NAMALWA (cell line): ENCODE data around the gene TRPM1.
"Not testable (repeated sequence)": the region's sequence is repeated elsewhere in the genome, so short reads cannot be mapped to it uniquely, and the experiment has no call there.

Source experiments
- DNase-seq: peaks from one replicate; pipeline ENCODE4 v3.0.0-alpha.2; 2015; ENCODE audit warnings: low spot score

TRPM1 gene

GRCh38 chr15:31116423-31117030 is 15.0 kb upstream of the TRPM1 start:
- DNase-seq = no peak

DNA sequence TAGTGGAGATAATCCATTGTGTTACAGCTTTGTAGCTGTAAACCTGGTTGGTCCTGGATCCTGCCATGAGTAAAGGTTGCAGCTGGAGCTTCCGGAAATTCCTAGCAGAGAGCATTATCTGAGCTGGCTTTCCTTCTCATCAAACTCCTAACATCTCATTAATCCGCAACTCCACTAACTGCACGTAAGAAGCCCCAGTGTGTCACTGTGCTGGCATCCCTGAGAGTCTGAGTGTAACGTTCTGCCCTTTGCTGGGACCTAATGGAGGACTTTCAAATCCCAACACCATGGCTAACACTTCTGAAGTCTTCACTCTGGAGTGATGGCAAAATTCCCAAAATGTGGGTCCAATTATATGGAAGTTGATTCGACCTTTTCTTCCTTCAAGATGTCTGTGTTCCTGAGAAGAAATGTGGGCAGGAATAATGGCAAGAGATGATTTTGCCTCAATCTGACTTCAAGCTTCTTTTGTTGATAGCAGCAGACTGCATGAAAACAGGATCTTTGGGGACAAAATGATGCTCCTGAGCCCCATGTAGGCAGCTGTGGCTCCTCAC is 9.6 kb upstream of the TRPM1 start:
- DNase-seq = no peak

GRCh38 chr15:31108836-31109235 is 7.3 kb upstream of the TRPM1 start:
- no peak for DNase-seq

DNA sequence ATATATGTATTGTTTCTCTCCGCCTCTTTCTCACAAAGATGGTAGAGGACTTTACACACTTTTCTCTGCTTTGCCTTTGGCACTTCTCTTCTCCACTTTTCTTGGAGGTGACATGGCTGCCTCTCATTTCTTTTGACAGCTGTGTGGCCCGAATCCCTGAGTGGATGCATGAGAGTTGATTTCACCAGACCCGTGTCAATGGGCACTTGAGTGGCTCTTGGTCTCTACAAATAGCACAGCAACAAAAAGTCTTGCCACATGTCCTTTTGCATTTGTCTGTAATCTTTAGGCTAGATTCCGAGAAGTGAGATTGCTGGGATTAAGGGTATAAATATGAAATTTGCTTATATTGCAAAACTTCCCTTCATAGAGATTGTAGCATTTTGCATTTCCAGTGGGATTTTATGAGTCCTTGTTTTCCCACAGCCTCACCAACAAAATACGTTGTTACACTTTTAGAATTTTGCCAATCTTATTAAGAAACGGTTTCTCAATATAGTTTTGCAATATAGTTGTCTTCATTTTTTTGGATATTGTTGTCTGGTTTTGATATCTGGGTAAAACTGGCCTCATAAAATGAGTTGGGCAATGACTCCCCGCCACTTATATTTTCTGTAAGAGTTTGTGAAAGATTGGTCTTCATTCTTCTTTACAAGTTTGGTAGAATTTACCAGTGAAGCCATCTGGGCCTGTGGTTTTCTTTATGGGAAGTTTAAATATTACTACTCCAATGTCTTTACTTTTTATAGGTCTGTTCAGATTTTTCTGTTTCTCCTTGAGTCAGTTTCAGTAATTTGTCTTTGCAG is 5.2 kb upstream of the TRPM1 start:
- no peak for DNase-seq

DNA sequence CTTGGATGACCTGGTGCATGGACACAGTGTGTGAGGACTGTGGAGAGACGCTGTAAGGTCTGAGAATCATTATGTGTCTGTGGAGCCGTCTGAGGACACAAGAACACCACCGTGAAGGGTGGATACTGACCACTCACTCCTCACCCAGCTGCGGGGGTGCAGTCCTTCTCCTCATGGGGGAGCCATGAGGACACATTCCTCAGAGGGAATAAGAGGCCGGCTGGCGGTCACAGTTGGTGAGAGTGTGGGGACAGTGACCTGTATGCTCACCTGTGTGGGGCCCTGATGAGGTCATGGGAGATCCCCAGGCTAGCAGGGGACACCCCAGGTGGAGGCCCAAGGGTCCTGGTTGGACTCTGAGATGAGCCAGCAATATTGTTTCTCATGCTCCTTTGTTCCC is 2.5 kb upstream of the TRPM1 start:
- no peak for DNase-seq

DNA sequence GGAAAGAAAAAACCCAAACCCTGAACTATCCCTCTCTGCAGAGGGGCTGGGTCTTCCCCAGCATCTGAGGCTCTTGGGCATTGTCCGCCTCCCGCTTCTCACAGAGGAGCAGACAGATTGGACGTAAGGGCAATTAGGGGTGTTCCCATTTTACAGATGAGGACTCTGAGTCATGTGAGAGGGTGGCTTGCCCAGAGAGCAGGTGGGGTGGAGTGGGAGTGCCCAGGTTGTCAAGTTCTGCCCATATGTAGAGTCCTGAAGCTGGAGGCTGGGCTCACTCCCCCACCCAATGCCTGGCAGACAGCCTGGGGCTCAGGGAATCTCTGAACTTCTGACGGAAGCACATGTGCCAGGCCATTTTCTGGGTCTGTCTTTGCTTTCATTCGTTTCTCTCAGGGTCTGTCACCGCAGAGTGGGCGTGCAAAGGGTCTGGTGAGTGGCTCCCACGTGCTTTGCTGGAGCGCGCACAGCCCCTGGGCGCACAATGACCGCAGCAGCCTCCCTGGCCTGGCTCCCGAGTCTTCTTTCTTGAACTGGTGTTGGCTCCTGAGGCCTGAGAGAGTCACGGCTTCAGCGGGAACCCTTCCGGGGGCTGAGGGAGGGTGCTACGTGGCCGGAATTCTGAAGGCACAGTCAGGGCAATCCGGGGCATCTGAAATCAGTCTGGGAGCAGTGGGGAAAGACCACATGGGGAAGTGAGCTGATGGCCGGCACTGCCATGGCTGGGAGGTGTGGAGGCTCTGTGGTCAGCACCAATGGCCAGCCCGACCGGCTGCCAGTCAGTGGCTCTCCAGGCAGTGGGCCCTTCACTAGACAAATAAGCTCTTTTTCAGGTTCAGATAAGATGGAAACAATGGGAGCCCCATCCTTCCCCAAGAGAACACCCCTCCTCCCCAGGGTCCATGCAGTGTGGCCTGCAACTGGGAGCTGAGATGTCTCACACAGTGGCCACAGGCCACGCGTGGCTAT is 1.1 kb upstream of the TRPM1 start:
- DNase-seq = no peak

- no peak for DNase-seq
Measured at GRCh38 chr15:31102039-31102321, 455 bp upstream of the TRPM1 start.

- DNase-seq = no peak
Measured at GRCh38 chr15:31100738-31101137, 787 bp downstream of the TRPM1 start.

GRCh38 chr15:31098953-31099740 is 2.4 kb downstream of the TRPM1 start:
- DNase-seq = peak; percentile 22

GRCh38 chr15:31098491-31098917 is 3.0 kb downstream of the TRPM1 start:
- no peak for DNase-seq

DNA sequence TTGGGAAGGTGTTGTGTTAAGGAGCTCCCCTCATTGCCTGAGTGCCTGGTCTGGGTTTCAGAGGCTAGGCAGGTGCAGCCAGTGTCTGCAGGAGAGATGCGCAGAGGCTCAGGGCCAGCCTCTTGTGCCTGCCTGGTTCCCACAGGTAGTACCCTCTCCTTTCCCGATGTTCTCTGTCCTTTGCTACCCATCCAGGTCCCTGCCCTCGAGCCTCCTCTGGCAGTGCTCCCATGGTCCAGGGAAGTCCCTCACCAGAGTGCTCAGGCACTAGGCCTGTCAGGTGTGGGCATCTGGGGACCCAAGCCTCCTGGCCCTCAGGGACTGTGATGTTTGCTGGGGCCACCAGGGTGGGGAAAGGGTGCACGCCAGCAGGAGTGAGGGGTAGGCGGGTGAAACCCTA is 5.0 kb downstream of the TRPM1 start:
- DNase-seq = no peak

DNA sequence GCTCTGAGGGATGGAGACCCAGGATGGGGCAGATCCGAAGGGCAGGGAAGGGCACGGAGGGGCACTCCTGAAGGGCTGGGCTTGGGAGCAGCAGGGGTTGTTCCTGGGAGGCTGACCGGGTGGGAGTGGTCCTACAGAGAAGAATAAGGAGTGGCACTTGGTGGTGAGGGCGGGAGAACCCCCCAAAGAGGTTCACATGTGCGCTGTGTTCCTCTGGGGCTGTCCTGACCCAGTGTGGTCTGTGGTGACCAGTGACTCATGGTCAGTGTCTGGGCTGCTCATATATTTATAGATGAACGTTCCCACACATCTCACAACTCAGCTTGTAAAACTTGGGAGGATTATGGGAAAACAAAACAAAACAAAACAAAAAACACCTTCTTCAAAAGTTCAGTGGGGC is 10.0 kb downstream of the TRPM1 start:
- no peak for DNase-seq

- DNase-seq = no peak
Measured at GRCh38 chr15:31090766-31091165, 10.8 kb downstream of the TRPM1 start.

GRCh38 chr15:31089368-31090047 is 12.0 kb downstream of the TRPM1 start:
- DNase-seq = no peak

- DNase-seq = no peak
Measured at GRCh38 chr15:31088672-31089367, 12.7 kb downstream of the TRPM1 start.

GRCh38 chr15:31088041-31088440 is 13.5 kb downstream of the TRPM1 start:
- DNase-seq = not testable (repeated sequence)

GRCh38 chr15:31086344-31086743 is 15.2 kb downstream of the TRPM1 start:
- DNase-seq = no peak

- DNase-seq = no peak
Measured at GRCh38 chr15:31085359-31085758, 16.2 kb downstream of the TRPM1 start.

GRCh38 chr15:31084176-31084575 is 17.3 kb downstream of the TRPM1 start:
- no peak for DNase-seq

DNA sequence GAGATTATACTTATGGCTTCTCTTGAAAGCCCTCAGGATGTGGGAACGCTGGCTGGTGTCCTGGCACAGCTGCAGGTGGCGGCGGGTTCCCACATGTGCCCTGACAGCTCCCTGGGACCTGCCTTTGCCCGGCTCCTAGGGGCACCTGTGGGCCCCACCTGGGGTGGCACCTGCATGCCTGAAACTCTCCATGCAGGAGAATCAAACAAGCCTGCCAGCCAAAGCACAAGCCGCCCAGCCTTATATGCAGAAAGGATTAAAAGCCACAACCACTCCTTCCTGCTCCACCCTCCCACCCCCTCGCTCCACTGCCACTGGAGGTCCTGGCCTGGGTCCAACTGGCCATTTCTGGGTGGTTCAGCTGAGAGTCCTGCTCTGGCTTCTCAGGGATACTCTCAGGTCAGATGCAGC is 18.1 kb downstream of the TRPM1 start:
- DNase-seq = no peak
